ENCODE measurements around the gene GARIN5A.

GRCh38 chr19:50432221-50433028 lies 44.2 kb downstream of the GARIN5A start, which contains the start of gene MYBPC2:
- TF ChIP-seq CTCF (conservative IDR thresholded peaks at IDR 0.05; ENCODE audit: low read depth, low read length) (no peak), EZH2 (IDR thresholded peaks at IDR 0.05; ENCODE audit: borderline replicate concordance, low read depth, low read length, poor library complexity, severe bottlenecking) (no peak)
